SKM-1 treated with dmso at 0.1 percent for 144 hours (cell line): ENCODE measurements around the gene RPSA.
"Not testable (repeated sequence)": the region's sequence is repeated elsewhere in the genome, so short reads cannot be mapped to it uniquely, and the experiment has no call there.

Experiments
- DNase-seq: peaks from one replicate; lab custom pipeline; 2025; ENCODE audit not compliant: unreplicated experiment; lab: John Stamatoyannopoulos, UW

The RPSA gene

GRCh38 chr3:39388153-39388552 lies 18.4 kb upstream of the RPSA start:
- no peak for DNase-seq

GRCh38 chr3:39388741-39389248 lies 17.7 kb upstream of the RPSA start:
- DNase-seq, result no peak

GRCh38 chr3:39390181-39390580 lies 16.3 kb upstream of the RPSA start:
- no peak for DNase-seq

GRCh38 chr3:39396690-39397089 lies 9.8 kb upstream of the RPSA start:
- no peak for DNase-seq

GRCh38 chr3:39398700-39399099 lies 7.8 kb upstream of the RPSA start:
- DNase-seq, result no peak

GRCh38 chr3:39401983-39402382 lies 4.5 kb upstream of the RPSA start:
- DNase-seq, result no peak

- DNase-seq, result no peak
Measured at GRCh38 chr3:39404943-39405686, 1.4 kb upstream of the RPSA start.

- no peak for DNase-seq
Measured at GRCh38 chr3:39405687-39406367, 693 bp upstream of the RPSA start.

GRCh38 chr3:39407259-39407629 lies 724 bp downstream of the RPSA start:
- no peak for DNase-seq

- DNase-seq, result no peak
Measured at GRCh38 chr3:39407773-39408492, 1.4 kb downstream of the RPSA start.

- no peak for DNase-seq
Measured at GRCh38 chr3:39408493-39409372, 2.2 kb downstream of the RPSA start.

- no peak for DNase-seq
Measured at GRCh38 chr3:39409514-39410136, 3.1 kb downstream of the RPSA start.

- DNase-seq, result no peak
Measured at GRCh38 chr3:39410893-39411292, 4.4 kb downstream of the RPSA start.

GRCh38 chr3:39412668-39413260 lies 6.2 kb downstream of the RPSA start:
- no peak for DNase-seq

GRCh38 chr3:39413691-39414420 lies 7.3 kb downstream of the RPSA start:
- DNase-seq, result no peak

- DNase-seq, result no peak
Measured at GRCh38 chr3:39414421-39414907, 7.9 kb downstream of the RPSA start.

GRCh38 chr3:39415302-39415701 lies 8.8 kb downstream of the RPSA start:
- not testable (repeated sequence) for DNase-seq

- no peak for DNase-seq
Measured at GRCh38 chr3:39415983-39416382, 9.5 kb downstream of the RPSA start.

- not testable (repeated sequence) for DNase-seq
Measured at GRCh38 chr3:39416998-39417397, 10.5 kb downstream of the RPSA start.
